GM19455 (cell line): ENCODE results near the gene NCKAP1.
"Not testable (repeated sequence)": the region's sequence is repeated elsewhere in the genome, so short reads cannot be mapped to it uniquely, and the experiment has no call there.

Experiments
- ATAC-seq: cut with Tn5 transposase; IDR thresholded peaks from one replicate; pipeline ENCODE4 v1.9.1; 2021; ENCODE audit not compliant: unreplicated experiment

The NCKAP1 gene

DNA sequence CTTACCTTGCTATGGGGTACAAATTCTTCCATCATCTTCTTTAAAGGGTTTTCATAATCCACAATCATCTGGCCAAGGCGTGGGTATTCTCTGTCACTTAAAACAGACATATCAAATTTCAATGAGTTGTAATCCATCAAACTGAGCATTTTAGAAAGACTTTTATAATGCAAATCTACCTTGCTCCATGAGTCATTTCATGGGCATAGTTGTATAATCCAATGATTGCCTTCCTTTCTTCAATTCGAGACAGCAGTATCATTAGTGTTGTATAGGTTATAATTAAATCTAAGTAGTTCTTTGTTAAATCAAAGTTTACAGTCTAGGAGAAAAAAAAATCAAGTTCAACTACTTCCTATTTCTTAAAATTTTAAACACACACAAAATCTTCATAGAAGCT, 36.3 kb downstream of the NCKAP1 start:
- no peak for ATAC-seq

GRCh38 chr2:183000846-183001245, 37.4 kb downstream of the NCKAP1 start:
- ATAC-seq: no peak

GRCh38 chr2:182999348-183000028, 38.8 kb downstream of the NCKAP1 start:
- no peak for ATAC-seq

- ATAC-seq: no peak
These were observed 43.9 kb downstream of the NCKAP1 start for GRCh38 chr2:182994228-182994912.

DNA sequence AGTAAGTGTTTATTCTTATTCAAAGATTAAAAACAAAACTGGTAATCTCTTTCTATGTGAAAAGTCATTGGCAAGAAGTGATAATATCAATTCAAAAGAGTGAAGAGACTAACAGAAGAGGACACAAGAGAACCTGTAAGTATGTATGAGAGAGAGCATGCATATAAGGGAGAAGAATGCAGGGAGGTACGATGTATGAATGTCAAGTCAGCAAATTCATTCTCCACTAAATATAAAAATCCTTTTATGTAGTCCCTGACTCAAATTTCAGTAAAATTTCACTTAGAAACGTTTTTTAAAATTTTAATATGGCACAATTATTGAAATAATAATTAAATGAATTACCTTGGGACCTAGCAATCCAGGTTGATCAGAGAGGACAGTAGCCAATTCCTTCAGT, 55.3 kb downstream of the NCKAP1 start:
- no peak for ATAC-seq

GRCh38 chr2:182981475-182981874, 56.8 kb downstream of the NCKAP1 start:
- ATAC-seq: not testable (repeated sequence)

DNA sequence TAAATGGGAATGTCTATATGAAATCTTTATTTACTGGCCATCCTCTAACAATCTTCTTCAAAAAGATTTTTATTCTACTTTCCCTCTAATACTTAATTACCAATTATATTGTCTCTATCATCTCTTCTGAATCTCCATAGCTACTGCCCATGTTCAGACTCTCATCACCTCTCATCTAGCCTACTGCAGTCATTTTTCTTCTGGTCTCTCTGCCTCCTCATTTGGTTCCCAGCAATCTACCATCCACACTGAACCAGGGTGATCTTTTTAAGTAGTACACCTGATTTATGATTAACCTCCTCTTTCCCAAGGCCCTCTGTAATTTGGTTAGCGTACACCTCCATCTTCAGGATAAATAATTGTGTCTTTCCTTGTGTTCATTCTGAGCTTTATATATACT, 57.6 kb downstream of the NCKAP1 start:
- no peak for ATAC-seq

- ATAC-seq: peak; percentile 87
These were observed 58.1 kb downstream of the NCKAP1 start for GRCh38 chr2:182980115-182980514.

DNA sequence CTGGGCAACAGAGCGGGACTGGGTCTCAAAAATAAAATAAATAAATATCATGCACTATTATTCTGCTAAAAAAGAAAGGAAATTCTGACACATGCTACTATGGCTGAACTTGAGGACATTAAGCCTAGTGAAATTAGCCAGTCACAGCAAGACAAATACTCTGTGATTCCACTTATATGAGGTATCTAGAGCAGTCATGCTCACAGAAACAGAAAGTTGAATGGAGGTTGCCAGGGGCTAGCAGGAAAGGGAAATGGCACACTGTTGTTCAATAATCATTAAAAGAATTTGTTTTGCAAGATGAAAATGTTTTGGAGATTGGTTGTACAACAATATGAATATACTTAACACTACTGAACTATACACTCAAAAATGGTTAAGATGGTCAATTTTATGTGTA, 60.8 kb downstream of the NCKAP1 start:
- no peak for ATAC-seq

DNA sequence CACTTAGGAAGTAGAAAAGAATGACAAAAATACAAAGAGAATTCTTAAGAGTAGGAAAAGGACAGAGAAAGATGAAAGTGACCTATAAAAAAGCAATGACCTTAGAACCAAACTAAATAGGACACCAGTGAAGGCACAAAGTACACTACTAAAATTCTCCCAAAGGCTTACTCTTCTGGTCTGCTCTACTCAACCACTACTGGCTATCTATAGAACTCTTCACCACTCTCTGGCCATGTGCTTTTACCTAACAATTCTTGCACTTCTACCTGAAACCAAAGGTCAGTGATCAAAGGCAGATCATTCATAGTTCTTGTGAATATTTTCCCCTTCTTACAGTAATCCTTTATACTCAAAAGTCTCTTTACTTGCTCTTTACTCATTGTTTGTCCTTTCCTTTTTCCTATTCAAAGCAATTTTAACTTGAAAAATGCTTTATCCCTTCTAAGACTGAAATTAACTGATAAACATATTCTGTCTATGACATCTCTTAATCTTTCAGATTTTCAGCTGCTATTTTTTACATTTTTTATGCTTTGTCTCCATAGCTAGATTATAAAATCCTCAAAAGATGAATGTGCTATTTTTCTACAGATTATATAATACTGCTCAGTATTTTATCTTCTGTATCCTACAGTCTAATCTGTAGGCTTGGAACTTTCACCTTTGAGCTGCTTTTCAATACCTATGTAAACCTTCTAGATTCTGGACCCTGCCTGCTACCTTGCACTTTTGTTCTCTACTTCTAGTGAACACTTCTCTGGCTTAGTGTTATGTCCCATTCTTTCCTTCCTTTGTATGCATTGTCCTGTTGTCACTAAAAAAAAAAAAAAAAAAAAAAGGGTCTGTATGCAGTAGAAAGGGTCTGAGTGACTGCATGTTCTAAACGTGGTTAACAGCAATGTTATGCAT, 64.6 kb downstream of the NCKAP1 start:
- ATAC-seq: no peak

- ATAC-seq: no peak
These were observed 65.7 kb downstream of the NCKAP1 start for GRCh38 chr2:182972548-182972942.

DNA sequence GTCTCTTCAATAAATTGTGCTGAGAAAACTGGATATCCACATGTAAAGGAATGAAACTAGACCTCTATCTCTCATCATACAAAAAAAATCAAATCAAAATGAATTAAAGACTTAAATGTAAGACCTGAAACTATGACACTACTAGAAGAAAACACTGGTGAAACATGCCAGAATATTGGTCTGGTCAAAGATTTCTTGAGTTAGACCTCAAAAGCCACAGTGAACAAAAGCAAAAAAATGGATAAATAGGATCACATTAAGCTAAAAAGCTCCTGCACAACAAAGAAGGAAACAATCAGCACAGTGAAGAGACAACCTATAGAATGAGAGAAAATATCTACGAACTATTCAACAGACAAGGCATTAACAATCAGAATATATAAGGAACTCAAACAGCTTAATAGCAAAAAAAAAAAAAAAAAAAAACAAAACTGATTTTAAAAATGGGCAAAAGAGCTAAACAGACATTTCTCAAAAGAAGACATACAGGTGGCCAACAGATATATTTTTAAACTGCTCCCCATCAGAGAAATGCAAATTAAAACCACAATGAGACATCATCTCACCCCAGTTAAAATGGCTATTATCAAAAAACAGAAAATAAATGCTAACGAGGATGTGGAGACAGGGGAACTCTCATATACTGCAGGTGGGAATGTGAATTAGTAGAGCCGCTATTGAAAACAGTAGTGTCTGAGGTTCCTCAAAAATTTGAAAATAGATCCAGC, 66.3 kb downstream of the NCKAP1 start:
- ATAC-seq: no peak

DNA sequence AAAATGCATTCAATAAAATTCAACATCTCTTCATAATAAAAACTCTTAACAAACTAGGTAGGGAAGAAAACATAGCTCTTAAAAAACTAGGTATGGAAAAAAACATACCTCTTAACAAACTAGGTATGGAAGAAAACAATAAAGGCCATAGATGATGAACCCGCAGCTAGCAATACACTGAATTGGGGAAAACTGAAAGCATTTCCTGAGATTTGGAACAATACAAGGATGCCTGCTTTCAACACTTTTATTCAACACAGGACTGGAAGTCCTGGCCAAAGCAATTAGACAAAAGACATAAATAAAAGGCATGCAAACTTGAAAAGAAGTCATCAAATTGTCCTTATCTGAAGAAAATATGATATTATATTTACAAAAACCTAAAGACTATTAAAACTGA, 67.8 kb downstream of the NCKAP1 start:
- no peak for ATAC-seq

- no peak for ATAC-seq
These were observed 69.8 kb downstream of the NCKAP1 start for GRCh38 chr2:182968493-182968892.

DNA sequence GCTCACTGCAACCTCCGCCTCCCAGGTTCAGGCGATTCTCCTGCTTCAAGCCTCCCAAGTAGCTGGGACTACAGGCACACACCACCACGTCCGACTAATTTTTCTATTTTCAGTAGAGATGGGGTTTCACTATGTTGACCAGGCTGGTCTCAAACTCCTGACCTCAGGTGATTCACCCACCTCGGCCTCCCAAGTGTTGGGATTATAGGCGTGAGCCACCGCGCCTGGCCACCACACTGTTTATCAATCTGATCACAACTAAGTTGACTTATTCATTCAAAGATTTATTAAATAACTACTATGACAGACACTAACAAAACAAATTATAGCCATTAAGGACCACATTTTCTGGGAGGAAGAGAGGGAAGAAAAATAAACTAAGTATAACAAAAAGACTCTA, 71.9 kb downstream of the NCKAP1 start:
- ATAC-seq: not testable (repeated sequence)

GRCh38 chr2:182962641-182963040, 75.6 kb downstream of the NCKAP1 start:
- no peak for ATAC-seq

- ATAC-seq: not testable (repeated sequence)
These were observed 77.4 kb downstream of the NCKAP1 start for GRCh38 chr2:182960869-182961268.

GRCh38 chr2:182954789-182955188, 83.5 kb downstream of the NCKAP1 start:
- ATAC-seq: no peak

GRCh38 chr2:182952741-182953450, 85.4 kb downstream of the NCKAP1 start:
- no peak for ATAC-seq

- peak; percentile 69 for ATAC-seq
These were observed 86.2 kb downstream of the NCKAP1 start for GRCh38 chr2:182951948-182952663.
